HG03139 (cell line): ENCODE measurements around the gene ZBTB21.
"Not testable (repeated sequence)": the region's sequence is repeated elsewhere in the genome, so short reads cannot be mapped to it uniquely, and the experiment has no call there.

ENCODE experiments used
- ATAC-seq: cut with Tn5 transposase; IDR thresholded peaks from one replicate; pipeline ENCODE4 v1.9.1; 2021; ENCODE audit not compliant: unreplicated experiment

The ZBTB21 gene

DNA sequence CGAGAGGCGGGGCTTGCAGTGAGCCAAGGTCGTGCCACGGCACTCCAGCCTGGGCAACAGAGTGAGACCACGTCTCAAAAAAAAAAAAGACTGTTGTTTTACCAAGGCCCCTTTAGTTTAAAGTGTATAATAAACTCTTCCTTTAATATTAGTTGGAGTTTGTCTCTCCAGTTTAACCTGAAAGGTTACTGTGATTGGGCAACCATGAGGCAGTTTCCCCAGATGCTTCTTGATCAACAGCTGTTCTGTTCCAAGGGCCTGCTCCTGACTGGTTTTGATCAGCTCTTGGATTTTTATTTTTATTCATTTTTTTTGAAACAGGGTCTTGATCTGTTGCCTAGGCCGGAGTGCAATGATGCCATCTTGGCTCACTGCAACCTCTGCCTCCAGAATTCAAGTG lies 38.3 kb downstream of the ZBTB21 start:
- ATAC-seq = no peak

DNA sequence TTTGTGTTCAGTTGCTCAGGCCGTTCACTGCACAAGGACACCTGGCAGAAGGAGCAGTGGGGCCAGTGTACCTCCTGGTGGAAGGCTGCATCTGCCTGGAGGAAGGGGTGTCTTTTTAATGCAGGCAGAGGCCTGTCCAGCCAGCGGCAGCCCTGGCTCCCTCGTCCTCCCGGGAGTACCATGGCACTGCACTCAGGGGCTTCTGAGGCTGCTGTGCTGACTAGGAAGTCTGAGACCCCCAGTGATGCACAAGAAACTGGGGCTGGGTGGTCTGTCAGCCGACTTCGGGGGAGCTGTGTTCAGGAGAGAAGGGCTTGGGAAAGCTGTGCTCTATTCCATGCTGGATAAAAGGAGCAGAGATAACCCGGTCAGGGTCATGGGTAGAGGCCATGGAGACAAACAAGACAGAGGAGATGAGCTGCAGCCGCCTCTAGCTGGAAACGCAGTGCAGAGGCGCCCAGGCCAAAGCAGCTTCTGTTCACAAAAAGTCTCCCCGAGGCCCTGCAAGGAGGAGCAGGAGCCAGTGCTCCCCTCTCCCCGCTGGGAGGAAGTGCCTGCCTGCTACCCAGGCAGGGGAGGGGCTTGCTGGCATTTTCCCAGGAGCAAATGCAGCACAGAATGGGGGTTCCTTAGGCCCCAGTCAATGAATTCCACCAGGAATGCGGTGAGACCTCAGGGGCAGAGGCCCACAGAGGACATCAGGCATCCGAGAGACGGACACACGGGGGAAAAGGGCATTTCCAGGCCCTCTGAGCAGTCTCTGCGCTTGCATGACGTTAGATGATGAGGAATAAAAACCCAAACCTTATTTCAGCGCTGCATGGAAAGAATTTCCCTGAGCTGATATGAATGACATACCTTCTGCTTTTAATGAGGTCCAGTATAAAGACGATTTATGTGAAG lies 39.2 kb downstream of the ZBTB21 start:
- no peak for ATAC-seq

DNA sequence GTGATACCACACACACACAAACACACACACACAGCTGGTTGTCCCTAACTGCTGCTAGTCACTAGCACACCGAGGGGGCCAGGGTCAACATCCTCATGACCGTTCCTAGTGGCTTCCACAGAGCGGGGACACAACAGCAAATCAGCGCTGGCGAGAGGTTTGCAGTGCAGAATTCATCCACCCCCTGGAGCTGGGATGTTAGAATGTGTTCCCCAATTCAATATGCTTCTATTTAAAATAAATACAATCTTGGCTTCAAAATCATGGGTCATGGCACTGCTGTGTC lies 40.1 kb downstream of the ZBTB21 start:
- ATAC-seq = no peak

DNA sequence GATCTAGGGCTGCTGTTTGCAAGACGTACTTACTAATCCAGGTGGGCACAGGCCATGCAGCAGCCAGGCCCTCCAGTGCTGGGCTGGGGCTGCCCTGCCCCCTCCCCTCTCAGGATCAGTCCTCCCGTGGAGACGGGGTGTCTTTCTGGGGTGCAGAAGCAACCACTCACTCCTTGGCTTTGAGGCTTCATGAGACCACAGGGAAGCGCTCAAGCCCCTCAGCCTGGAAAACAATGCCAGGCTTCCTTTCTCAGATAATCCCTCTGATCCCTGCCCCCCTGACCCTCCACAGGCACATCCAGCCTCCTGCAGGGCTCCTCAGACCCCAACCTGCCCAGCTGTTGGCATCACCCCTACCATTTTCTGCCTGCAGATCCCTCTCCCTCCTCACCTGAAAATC lies 42.5 kb downstream of the ZBTB21 start:
- ATAC-seq = no peak

DNA sequence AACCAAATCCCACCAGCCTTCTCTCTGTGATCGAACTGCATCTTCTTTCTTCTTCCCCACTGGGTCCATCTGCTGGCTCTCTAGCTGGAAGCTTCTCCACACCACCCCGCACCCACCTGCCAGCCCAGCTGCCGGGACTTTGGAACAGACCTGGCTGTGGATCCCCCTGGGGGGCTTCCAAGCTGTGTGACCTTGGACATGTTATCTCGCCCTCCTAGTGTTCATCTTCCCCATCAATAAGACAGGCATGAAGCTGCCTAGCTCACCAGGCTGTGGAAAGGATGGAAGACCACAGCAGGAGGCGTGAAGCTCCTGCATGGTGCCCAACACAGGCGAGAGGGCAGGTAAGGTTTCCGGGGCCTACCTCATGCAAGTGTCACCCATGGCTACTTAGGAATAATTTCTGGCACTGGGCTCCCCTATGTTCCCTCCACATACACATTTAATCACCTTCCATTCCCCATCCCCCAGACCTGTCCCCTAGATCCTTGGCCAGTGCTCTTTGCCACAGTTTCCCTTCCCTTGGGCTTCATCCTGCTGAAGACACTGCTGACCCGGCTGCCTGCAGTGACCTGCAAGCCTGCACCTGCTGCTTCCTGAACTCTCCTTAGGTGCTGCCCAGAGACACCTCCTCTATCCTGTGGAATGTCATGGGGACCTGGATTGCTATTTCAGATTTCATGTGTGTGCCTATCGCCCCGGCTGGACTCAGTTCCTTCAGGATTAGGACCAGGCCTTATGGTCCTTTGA lies 43.1 kb downstream of the ZBTB21 start:
- ATAC-seq = no peak

DNA sequence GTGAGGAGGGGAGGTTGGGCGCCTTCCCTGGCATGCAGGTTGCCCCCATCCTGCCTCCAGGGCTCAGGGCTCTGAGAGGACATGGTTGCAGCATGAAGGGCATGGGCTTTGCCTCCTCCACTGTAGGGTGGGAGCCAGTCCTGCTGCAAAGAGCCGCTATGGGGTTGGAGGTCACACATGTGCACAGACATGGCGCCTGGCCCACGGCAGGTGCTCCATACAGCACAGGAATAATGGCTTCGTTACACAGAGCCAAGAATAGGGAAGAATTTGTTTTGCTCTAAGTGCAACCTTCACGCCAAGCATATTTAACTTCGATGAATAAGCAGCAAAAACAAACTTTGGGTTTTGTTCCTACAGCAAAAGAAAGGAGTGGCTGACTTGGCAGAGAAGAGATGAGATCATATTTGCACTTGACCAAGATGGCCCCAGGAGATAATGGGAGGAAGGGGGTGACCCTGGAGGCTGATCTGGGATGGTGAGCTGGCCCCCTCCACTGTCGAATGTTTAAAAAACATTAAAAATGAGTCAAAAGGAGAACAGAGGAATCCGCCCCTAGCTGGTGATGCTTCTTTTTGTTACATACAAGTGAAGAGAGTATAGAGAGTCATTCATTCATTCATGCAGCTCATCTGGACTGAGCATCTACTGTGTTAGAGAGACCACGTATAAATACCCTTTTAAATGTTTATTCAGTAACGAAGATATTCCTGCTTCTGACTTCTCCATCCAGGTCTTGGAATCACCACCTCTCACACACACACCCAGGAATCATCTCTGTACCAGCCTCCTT lies 43.9 kb downstream of the ZBTB21 start:
- ATAC-seq = no peak

DNA sequence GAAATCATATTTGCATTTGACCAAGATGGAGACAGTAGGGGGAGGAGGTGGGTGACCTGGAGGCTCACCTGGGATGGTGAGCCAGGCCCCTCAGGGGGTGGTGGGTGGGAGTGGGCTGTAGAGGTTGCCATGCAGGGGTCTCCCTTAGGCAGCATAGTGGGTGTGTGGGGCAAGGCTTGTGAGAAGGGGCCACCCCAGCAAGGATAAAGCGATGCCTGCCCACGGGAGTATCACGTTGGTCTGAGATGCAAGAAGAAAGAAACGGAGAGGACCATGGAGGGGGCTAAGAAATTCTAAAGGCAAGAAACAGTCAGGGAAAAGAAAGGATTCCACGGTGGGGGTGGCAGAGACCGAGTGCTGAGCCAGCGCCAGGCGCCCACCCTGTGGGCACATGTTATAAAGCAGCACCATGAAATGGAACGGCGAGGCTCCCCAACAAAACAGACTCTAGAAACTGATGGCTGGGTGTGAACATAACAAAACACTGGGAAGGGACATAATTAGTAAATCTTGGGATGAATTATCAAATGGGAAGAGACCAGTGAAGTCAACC lies 44.6 kb downstream of the ZBTB21 start:
- ATAC-seq = no peak

DNA sequence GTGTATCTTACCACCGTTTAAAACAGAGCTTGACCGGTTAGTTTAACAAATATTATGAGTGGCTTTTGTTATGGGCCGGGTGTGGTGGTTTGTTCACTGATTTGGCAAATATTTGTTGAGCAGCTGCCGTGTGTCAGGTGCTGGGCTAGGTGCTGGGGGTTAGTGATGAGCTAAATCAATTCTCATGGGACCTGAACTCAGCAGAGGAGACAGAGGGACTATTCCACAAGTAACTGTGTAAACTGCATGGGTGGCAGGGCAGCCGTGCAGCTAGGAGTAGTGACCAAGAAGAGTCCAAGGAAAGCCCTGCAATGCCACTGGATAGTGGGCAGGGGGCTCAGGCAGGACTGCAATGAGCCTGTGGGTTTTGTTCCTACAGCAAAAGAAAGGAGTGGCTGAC lies 45.1 kb downstream of the ZBTB21 start:
- no peak for ATAC-seq

DNA sequence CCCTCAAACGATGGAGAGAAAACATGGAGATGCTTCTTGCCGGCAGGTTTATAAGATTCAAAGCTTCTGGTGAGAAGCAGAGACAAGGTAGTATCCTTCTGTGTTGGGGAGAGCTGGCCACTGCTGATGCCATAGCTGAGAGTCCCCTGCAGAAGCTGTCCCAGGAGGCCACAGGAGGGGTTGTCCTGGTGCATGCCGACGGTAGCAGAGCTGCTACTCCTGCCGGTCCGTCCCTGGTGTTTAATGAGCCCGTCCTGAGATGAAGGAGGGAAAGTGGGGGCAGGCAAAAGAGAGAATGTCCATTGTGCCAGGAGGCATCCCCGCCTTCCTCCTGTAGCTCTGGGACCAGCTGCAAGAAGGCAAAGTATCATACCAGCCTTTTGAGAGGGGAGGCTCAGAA lies 46.0 kb downstream of the ZBTB21 start:
- ATAC-seq = no peak

DNA sequence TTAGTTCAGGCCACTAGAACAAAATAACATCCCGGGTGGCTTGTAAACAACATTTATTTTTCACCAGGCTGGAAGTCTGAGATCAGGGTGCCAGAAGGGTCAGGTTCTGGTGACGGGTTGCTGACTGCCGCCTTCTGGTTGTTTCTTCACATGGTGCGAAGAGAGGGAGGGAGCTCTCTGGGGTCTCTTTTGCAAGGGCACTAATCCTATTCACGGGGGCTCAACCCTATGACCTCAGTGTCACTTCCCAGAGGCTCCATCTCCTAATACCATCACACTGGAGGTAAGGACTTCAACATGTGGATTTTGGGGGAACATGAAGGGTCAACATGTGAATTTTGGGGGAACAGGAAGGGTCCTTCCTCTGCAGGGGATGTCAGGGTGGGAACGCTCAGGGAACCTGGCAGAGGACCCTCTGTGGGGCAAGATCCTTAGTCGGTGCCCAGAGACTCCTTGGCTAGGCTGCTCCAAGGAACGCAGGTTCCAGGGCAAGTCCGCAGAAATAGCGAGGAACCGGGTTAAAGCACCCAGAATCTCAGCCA lies 47.7 kb downstream of the ZBTB21 start:
- ATAC-seq = no peak

DNA sequence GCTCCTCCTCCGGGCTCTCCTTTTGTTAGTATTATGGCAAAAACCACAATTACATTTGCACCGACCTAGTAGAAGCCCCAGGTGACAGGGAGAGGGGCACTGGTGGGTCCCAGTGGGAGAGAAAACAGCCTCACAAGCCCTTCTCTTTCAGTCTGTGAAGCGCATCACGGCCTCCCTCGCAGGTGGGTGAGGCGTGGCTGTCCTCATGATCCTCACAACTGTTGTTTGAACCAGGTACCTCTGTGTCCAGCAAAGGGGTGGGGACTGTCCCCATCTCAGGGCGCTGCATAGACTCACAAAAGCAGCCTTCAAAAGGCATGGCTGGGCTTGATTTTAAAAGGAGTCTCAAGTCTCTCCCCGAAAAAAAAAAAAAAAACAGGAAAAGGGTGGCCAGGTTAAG lies 48.4 kb downstream of the ZBTB21 start:
- no peak for ATAC-seq

DNA sequence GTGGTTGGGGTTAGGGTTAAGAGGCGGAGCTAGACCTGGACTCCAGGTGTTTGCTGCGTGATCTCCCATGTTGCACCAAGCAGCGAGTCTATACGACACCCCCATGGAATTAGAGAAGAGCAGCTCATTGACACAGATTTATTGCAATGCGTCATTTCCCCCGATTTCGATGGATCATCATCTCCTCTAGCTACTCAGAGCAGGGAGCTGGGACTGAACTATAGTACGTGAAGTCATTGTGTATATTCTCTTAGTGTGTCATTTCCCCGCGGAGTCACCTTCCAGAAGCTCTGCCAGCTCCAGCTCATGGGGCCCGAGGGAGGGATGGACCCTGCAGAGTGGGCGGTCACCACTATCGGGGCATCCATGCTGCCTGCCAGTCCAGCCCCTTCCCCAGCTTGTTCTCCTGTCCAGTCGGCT lies 48.9 kb downstream of the ZBTB21 start:
- ATAC-seq = no peak

DNA sequence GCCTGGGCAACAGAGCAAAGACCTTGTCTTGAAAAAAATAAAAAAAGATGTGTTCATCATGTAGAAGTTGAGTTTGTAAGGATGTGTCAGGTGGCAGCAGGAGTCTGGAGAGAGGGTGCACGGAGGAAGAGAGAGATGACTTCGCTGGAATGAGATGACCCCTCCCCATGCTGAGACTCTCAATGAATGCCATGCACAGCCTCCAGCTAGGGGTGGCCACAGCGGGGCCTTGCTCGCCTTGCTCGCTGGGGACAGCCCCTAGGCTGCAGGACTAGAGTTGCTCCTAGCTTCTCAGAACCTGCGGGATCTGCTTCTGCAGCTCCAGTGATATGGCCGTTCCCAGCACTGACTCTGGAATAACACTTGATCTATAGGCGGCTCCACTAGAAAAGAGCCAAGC lies 49.8 kb downstream of the ZBTB21 start:
- ATAC-seq = no peak

DNA sequence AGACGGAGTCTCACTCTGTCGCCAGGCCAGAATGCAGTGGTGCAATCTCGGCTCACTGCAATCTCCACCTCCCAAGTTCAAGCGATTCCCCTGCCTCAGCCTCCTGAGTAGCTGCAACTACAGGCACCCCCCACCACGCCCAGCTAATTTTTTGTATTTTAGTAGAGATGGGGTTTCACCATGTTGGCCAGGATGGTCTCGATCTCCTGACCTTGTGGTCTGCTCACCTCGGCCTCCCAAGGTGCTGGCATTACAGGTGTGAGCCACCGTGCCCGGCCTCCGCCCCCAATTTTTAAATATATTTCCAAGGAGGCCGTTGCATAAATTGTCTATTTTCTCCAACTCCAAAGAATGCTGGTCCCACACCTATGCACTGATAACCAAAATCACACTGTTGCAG lies 50.5 kb downstream of the ZBTB21 start:
- not testable (repeated sequence) for ATAC-seq

DNA sequence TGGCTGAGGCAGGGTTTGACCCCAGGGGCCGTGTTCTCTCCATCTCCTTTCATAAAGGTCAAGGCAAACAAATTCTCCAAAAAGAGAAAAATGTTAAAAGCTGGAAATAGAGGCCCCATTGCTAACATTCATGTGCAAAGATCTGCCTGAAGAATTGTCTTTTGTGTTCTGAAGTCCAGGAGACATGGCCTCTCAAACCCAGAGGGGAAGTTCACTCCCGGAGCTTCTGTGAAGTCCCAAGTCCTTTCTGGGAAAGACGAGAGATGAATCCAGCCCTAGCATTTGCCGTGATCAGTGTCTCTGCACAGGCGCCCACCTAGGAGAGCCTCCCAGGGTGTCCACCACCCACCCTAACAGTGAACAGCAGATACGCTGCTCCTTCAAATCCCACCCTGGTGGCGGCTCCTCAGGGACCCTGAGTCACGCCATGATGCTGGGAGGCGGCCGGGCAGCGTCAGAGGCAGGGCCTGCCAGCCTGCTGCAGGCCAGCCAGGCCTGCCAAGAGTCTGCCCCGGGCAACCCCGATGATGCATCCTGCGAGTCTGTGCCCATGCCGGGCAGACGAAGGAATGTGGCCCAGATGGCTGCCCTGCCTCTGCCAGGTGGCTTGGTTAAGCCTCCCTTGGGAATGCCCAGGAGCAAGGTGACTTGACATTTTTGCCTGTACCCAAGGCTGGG lies 51.1 kb downstream of the ZBTB21 start:
- ATAC-seq = no peak

DNA sequence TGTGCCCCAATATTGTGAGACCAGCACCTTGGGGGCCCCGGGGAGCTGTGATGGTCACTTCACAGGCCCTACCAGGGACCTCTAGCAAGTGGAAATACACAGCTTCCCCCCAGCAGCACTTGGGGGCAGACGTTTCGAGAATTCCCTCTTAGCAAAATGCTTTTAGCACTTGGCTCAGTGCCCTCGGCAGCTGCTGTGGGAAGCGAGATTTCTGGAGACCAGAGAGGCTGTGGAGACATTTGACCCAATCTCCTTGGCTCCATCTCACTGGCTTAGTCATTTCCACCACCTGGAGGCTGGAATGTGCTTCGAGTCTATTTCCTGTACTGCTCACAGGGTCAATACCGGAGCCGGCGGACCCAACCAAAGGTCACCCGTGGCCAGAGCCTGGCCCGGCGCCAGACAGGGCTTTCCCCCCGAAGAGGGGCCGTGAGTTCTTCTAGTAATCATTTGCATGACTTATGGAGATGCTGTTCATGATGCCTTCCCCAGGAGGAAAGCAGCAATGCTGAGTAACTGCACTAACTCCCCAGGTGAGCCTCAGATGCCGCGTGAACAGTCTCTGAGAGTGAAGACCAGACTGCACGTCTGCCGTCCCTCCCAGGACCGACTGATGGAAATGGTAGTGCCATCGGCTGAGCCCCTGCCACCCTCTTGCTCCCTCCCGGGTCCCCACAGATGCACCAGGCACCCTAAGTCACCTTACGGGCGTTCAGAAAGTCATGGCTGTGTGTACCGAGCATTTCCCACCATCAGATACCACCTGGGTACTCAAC lies 52.0 kb downstream of the ZBTB21 start:
- no peak for ATAC-seq

DNA sequence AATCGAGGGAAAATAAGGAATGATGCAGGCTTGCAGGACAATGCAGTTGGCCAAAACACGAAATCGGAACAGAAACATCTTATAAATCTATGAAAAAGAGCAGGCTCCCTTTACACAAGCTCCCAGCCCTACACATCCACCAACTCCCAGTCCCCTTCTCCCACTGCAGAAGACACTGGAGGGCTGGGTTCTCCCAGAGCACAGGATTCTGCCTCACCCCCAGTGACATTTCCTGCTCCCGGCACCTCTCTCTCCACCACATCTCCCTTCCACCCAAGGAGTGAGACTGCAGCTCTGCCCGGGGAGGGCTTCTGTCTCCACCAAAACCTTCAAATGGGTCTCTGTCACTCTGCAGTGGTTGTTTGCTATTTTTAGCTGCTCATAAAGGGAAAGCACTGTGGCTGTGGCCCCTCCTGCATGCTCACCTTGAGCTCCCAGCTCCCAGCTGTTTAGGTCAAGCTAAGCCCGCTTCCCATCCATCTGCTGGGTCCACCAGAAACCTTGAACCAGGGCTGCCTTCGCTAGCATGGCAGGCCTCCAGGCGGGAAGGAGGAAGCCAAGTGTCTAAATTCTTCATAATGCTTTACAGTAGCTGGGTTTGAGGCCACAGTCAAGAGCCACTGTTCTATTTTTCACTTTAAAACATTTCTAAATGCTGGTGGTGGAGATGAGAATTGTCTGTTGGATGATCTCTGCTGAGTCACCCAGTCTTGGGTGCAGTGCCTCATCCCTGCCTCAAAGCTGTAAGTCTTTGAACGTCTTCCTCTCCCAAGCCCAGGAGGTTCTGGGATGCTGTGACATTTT lies 53.0 kb downstream of the ZBTB21 start:
- no peak for ATAC-seq

DNA sequence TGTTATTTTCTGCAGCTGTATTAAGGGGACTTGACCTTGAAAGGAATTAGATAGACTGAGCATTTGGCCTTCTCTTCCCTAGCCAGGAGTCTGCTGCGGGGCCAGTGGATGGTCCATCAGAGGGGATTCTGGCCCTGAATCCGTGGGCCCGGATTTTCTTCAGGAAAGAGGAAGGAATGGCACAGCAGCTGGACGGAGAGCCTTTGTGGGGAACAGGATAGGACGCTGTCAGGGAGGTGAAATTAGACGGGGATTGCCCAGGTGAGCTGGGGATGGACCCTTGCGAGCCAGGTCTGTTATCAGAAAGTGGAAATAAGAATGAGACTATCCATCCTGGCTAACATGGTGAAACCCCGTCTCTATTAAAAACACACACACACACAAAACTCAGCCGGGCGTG lies 54.6 kb downstream of the ZBTB21 start:
- ATAC-seq = no peak
